K562 (cell line): ENCODE data around the gene TMEM25. TPM values are rescaled to one million over a fixed set of nuclear protein-coding genes. Genes with fewer than 3 reads are reported as not detected.

Experiments
- CHD1 ChIP-seq: fragments of 200-600 bp; sonication (generic); IDR thresholded peaks from one replicate; pipeline ENCODE4 v1.6.1; 2012; ENCODE audit warnings: mild to moderate bottlenecking, moderate library complexity, low read length, inconsistent platforms
- ELK3 ChIP-seq: fragments of 450-650 bp; formaldehyde crosslinking; IDR thresholded peaks from 2 replicates; pipeline ENCODE4 v1.4.0; 2020; ENCODE audit warnings: mild to moderate bottlenecking
- ETV5 ChIP-seq: sonication (generic); formaldehyde crosslinking; IDR thresholded peaks from 2 replicates; pipeline ENCODE4 v1.4.0; 2020; ENCODE audit warnings: low read depth, mild to moderate bottlenecking, missing genetic modification reagents
- FOXK2 ChIP-seq, 2 experiments: fragments of 450-650 bp; IDR thresholded peaks in 1 of 2; conservative IDR thresholded peaks in 1 of 2; 2 replicates each; pipeline ENCODE4 v1.6.1; 2016; ENCODE audit warnings: low read depth in 2 of 2, mild to moderate bottlenecking in 1 of 2
- HDAC2 ChIP-seq: fragments of 450-650 bp; IDR thresholded peaks from 2 replicates; pipeline ENCODE4 v1.6.1; 2016; ENCODE audit warnings: mild to moderate bottlenecking
- HDGF ChIP-seq: fragments of 450-650 bp; IDR thresholded peaks from 2 replicates; pipeline ENCODE4 v1.6.1; 2016
- HLTF ChIP-seq: fragments of 450-650 bp; IDR thresholded peaks from 2 replicates; pipeline ENCODE4 v1.6.1; 2016
- HMG20A ChIP-seq: fragments of 450-650 bp; formaldehyde crosslinking; conservative IDR thresholded peaks from 2 replicates; pipeline ENCODE4 v1.4.0; 2020; ENCODE audit warnings: mild to moderate bottlenecking, mixed read lengths
- LARP7 ChIP-seq: fragments of 450-650 bp; IDR thresholded peaks from 2 replicates; pipeline ENCODE4 v1.6.1; 2016
- MAFG ChIP-seq: fragments of 450-650 bp; conservative IDR thresholded peaks from 2 replicates; pipeline ENCODE4 v1.6.1; 2016; ENCODE audit warnings: missing genetic modification characterization, missing compliant biosample characterization
- MCM7 ChIP-seq, 2 experiments: fragments of 450-650 bp; IDR thresholded peaks; 2 replicates each; pipeline ENCODE4 v1.6.1; 2016 to 2018
- MEF2A ChIP-seq: IDR thresholded peaks from 2 replicates; pipeline ENCODE4 v1.6.1; 2011; ENCODE audit warnings: low read depth, mild to moderate bottlenecking, low read length, moderate library complexity; ENCODE audit not compliant: control insufficient read depth
- NUFIP1 ChIP-seq: fragments of 450-650 bp; IDR thresholded peaks from 2 replicates; pipeline ENCODE4 v1.6.1; 2018; ENCODE audit not compliant: partially characterized antibody
- RBM39 ChIP-seq: fragments of 200-400 bp; formaldehyde crosslinking; optimal IDR thresholded peaks from 2 replicates; pipeline ENCODE3; 2018; ENCODE audit warnings: low read depth, low read length
- SAFB ChIP-seq: fragments of 200-400 bp; formaldehyde crosslinking; IDR thresholded peaks from 2 replicates; pipeline ENCODE4 v1.6.1; 2017; ENCODE audit warnings: low read depth, low read length, borderline replicate concordance
- SFPQ ChIP-seq: fragments of 200-400 bp; formaldehyde crosslinking; IDR thresholded peaks from 2 replicates; pipeline ENCODE4 v1.6.1; 2017; ENCODE audit warnings: mild to moderate bottlenecking, low read depth, low read length, moderate library complexity
- THAP7 ChIP-seq: fragments of 250-450 bp; sonication (Bioruptor Pico); IDR thresholded peaks from 2 replicates; pipeline ENCODE4 v1.5.0; 2021
- THRAP3 ChIP-seq: fragments of 450-650 bp; IDR thresholded peaks from 2 replicates; pipeline ENCODE4 v1.6.1; 2016; ENCODE audit warnings: mild to moderate bottlenecking, inconsistent platforms, borderline replicate concordance
- ZFP36 ChIP-seq: fragments of 150-350 bp; IDR thresholded peaks from 2 replicates; pipeline ENCODE4 v1.6.1; 2018; ENCODE audit warnings: low read length, low read depth; ENCODE audit not compliant: partially characterized antibody
- ZNF277 ChIP-seq: fragments of 250-450 bp; sonication (Bioruptor Pico); IDR thresholded peaks from 2 replicates; pipeline ENCODE4 v1.8.0; 2022; ENCODE audit warnings: inconsistent platforms, mild to moderate bottlenecking, moderate library complexity, borderline replicate concordance
- ZNF354B ChIP-seq: fragments of 250-450 bp; sonication (Bioruptor Pico); IDR thresholded peaks from 2 replicates; pipeline ENCODE4 v1.4.0; 2020
- ZNF76 ChIP-seq: fragments of 250-450 bp; sonication (Bioruptor Pico); IDR thresholded peaks from 2 replicates; pipeline ENCODE4 v1.4.0; 2020; ENCODE audit warnings: mild to moderate bottlenecking, moderate library complexity, borderline replicate concordance
- ZNF766 ChIP-seq: fragments of 200-800 bp; sonication (Bioruptor generic); conservative IDR thresholded peaks from 2 replicates; pipeline ENCODE4 v1.6.1; 2016; ENCODE audit warnings: missing genetic modification characterization, missing compliant biosample characterization
- ZZZ3 ChIP-seq: fragments of 450-650 bp; IDR thresholded peaks from 2 replicates; pipeline ENCODE4 v1.6.1; 2016; ENCODE audit warnings: antibody characterized with exemption, mild to moderate bottlenecking, moderate library complexity
- polyA plus RNA-seq, 8 experiments: library from polyadenylated mRNA; depleted of rRNA in 4 of 8; stranded (reverse) in 5 of 8; unstranded in 3 of 8; fragments of >200 nt; fragmentation: Nextera tagmentation in 2 of 8; fragmentation: Illumina TruSeq in 1 of 8; extraction: Ambion mirVana in 2 of 8; extraction: Trizol in 1 of 8; gene quantifications; 2 replicates each; pipeline versions ENCODE4 v1.2.1 to v1.2.3, GENCODE V29; 2011 to 2014; ENCODE audit warnings: inconsistent platforms in 1 of 8, missing spikeins in 1 of 8
- total RNA-seq, 7 experiments: library from RNA; depleted of rRNA in 6 of 7; stranded (reverse); fragments of >200 nt in 6 of 7; fragmentation: Illumina TruSeq in 2 of 7; extraction: Trizol in 2 of 7; gene quantifications; 2 replicates each; pipeline versions ENCODE4 v1.2.1 to v1.2.3, GENCODE V29; 2011 to 2021; ENCODE audit warnings: low replicate concordance in 1 of 7

TMEM25 gene
- total and polyA plus RNA-seq, 9 of the 15 experiments (the other 6 are each of a cell fraction or from before 2014, with no cell fraction given): 0.34 to 3.8 (median 2.0) TPM

- TF ChIP-seq MAFG (tag) (no peak), THRAP3 (no peak), ETV5 (CRISPR knock-in tag) (no peak), LARP7 (0 out of 2 replicates have a peak, but pooled peaks have one; percentile 58), CHD1 (no peak), ZNF354B (CRISPR knock-in tag) (no peak), ZFP36 (no peak), ZNF277 (CRISPR knock-in tag) (no peak), HMG20A (CRISPR knock-in tag) (no peak), ZNF766 (CRISPR knock-in tag) (no peak), ZNF76 (CRISPR knock-in tag) (no peak), HLTF (no peak), THAP7 (CRISPR knock-in tag) (no peak), SAFB (no peak), ZZZ3 (no peak), FOXK2 (conservative IDR thresholded peaks at IDR 0.05 in 1 of 2, IDR thresholded peaks at IDR 0.05 in 1 of 2; ENCODE audit: low read depth in 2 of 2) (no peak), RBM39 (no peak), MEF2A (no peak), SFPQ (no peak), HDAC2 (0 out of 2 replicates have a peak, but pooled peaks have one; percentile 45), ELK3 (CRISPR knock-in tag) (no peak), NUFIP1 (no peak), MCM7 (IDR thresholded peaks at IDR 0.05) (no peak), HDGF (0 out of 2 replicates have a peak, but pooled peaks have one; percentile 36)
Observed at GRCh38 chr11:118530683-118531596, at the start of gene TMEM25 (continued).
